ENCODE measurements around the gene CACNA1B. TPM values are rescaled to one million over a fixed set of nuclear protein-coding genes. Genes with fewer than 3 reads are reported as not detected.

The CACNA1B gene
- total RNA-seq, 1 donor from 2014 or later: 0.19 TPM

GRCh38 chr9:137951107-137951506 lies 73.5 kb downstream of the CACNA1B start:
- intact Hi-C loops (cut with micrococcal nuclease): no loop called here
- H3K4me1 ChIP-seq: peaks cover 3% of the 10 kb centered on the region
- peaks cover 9% of the 10 kb centered on the region for H3K9me3 ChIP-seq (replicated peaks)
- TF ChIP-seq CTCF (IDR thresholded peaks at IDR 0.05; ENCODE audit: borderline replicate concordance): no peak
- no peak overlapping the region for H3K4me3 ChIP-seq
- peaks cover 22% of the 10 kb centered on the region for H3K27me3 ChIP-seq (ENCODE audit: low read depth)
- no peak for DNase-seq
- H3K36me3 ChIP-seq: no peaks in the 10 kb centered on the region
- no peak overlapping the region for H3K27ac ChIP-seq (replicated peaks)

- no peak for DNase-seq
- Histone ChIP-seq H3K36me3 (no peaks in the 10 kb centered on the region), H3K4me3 (no peak overlapping the region), H3K27me3 (ENCODE audit: low read depth) (peaks cover 24% of the 10 kb centered on the region), H3K9me3 (replicated peaks) (peaks cover 1% of the 10 kb centered on the region), H3K27ac (replicated peaks) (no peak overlapping the region), H3K4me1 (peaks cover 3% of the 10 kb centered on the region)
- intact Hi-C loops (cut with micrococcal nuclease): no loop called here
- TF ChIP-seq CTCF (IDR thresholded peaks at IDR 0.05; ENCODE audit: borderline replicate concordance): no peak
Observed at GRCh38 chr9:137951597-137952490, 74.3 kb downstream of the CACNA1B start.

GRCh38 chr9:137952976-137953666 lies 75.5 kb downstream of the CACNA1B start:
- H3K36me3 ChIP-seq: no peaks in the 10 kb centered on the region
- H3K4me3 ChIP-seq: no peak overlapping the region
- H3K4me1 ChIP-seq: peaks cover 3% of the 10 kb centered on the region
- no peak for TF ChIP-seq CTCF (IDR thresholded peaks at IDR 0.05; ENCODE audit: borderline replicate concordance)
- H3K9me3 ChIP-seq (replicated peaks): no peaks in the 10 kb centered on the region
- no peak for DNase-seq
- intact Hi-C loops (cut with micrococcal nuclease): no loop called here
- H3K27ac ChIP-seq (replicated peaks): no peak overlapping the region
- peaks cover 26% of the 10 kb centered on the region for H3K27me3 ChIP-seq (ENCODE audit: low read depth)

- Histone ChIP-seq H3K4me3 (no peak overlapping the region), H3K27ac (replicated peaks) (no peak overlapping the region), H3K36me3 (no peaks in the 10 kb centered on the region), H3K4me1 (peaks cover 3% of the 10 kb centered on the region), H3K9me3 (replicated peaks) (no peaks in the 10 kb centered on the region), H3K27me3 (ENCODE audit: low read depth) (peaks cover 26% of the 10 kb centered on the region)
- no peak for DNase-seq
- intact Hi-C loops (cut with micrococcal nuclease): no loop called here
- TF ChIP-seq CTCF (IDR thresholded peaks at IDR 0.05; ENCODE audit: borderline replicate concordance): no peak
Observed at GRCh38 chr9:137953683-137954438, 76.3 kb downstream of the CACNA1B start.

- TF ChIP-seq CTCF (IDR thresholded peaks at IDR 0.05; ENCODE audit: borderline replicate concordance): no peak
- no peaks in the 10 kb centered on the region for H3K9me3 ChIP-seq (replicated peaks)
- peaks cover 3% of the 10 kb centered on the region for H3K4me1 ChIP-seq
Observed at GRCh38 chr9:137955224-137955570, 77.6 kb downstream of the CACNA1B start.

More at GRCh38 chr9:137955224-137955570, 77.6 kb downstream of the CACNA1B start:
- Histone ChIP-seq H3K4me3 (no peak overlapping the region), H3K36me3 (no peaks in the 10 kb centered on the region), H3K27me3 (ENCODE audit: low read depth) (peaks cover 26% of the 10 kb centered on the region), H3K27ac (replicated peaks) (no peak overlapping the region)
- intact Hi-C loops (cut with micrococcal nuclease): no loop called here
- no peak for DNase-seq

Data from left ventricle myocardium inferior (tissue), 1 donor.